Measurements from ENCODE around the gene TTC28. TPM values are rescaled to one million over a fixed set of nuclear protein-coding genes. Genes with fewer than 3 reads are reported as not detected.

The TTC28 gene
- total and polyA plus RNA-seq, 11 donors: 5.1 to 34.9 (median 21.8) TPM

- no peak for ATAC-seq
- no peak overlapping the region for H3K27ac ChIP-seq
- no peaks in the 10 kb centered on the region for H3K36me3 ChIP-seq
- H3K4me1 ChIP-seq: peaks cover 0 to 8% (median 0%) of the 10 kb centered on the region in 12 donors
- no peak overlapping the region for H3K4me3 ChIP-seq
- no peaks in the 10 kb centered on the region for H3K27me3 ChIP-seq
- peaks cover 0 to 37% (median 6%) of the 10 kb centered on the region in 12 donors for H3K9me3 ChIP-seq
- TF ChIP-seq POLR2A (IDR thresholded peaks at IDR 0.05): no peak
- TF ChIP-seq, protein P1, sequence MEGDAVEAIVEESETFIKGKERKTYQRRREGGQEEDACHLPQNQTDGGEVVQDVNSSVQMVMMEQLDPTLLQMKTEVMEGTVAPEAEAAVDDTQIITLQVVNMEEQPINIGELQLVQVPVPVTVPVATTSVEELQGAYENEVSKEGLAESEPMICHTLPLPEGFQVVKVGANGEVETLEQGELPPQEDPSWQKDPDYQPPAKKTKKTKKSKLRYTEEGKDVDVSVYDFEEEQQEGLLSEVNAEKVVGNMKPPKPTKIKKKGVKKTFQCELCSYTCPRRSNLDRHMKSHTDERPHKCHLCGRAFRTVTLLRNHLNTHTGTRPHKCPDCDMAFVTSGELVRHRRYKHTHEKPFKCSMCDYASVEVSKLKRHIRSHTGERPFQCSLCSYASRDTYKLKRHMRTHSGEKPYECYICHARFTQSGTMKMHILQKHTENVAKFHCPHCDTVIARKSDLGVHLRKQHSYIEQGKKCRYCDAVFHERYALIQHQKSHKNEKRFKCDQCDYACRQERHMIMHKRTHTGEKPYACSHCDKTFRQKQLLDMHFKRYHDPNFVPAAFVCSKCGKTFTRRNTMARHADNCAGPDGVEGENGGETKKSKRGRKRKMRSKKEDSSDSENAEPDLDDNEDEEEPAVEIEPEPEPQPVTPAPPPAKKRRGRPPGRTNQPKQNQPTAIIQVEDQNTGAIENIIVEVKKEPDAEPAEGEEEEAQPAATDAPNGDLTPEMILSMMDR (IDR thresholded peaks at IDR 0.05): no peak
- intact Hi-C loops (cut with DNase I): loop anchor here in 1 of 10 donors (5.0 kb wide), 1 partner anchor 34 kb away; no protein-coding TSS in a partner anchor
- DNase-seq: no peak
Measured at GRCh38 chr22:28507896-28508295, 171.7 kb downstream of the TTC28 start.

DNA sequence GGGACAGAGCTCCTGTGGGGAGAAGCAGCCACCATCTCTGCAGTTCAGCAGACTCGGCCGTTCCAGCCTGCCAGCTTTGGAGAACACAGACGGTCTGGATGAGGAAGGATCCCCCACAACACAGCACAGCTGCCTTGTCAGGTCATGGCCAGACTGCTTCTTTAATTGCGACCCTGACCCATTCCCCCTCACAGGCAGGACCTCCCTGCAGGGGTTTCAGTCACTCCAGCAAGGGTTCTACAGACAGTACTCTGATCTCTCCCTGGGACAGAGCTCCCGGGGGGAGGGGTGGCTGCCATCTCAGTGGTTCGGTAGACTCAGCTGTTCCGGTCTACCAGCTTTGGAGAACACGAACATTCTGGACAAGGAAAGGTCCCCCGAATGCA lies 173.5 kb downstream of the TTC28 start:
- H3K4me3 ChIP-seq: peak overlapping the region in 3 of 12 donors; percentile 10 to 46 (median 27)
- no peak for DNase-seq
- H3K27ac ChIP-seq: peak overlapping the region in 1 of 12 donors; percentile 17
- H3K27me3 ChIP-seq: no peaks in the 10 kb centered on the region
- peaks cover 0 to 27% (median 4%) of the 10 kb centered on the region in 12 donors for H3K9me3 ChIP-seq
- TF ChIP-seq, protein P1 (IDR thresholded peaks at IDR 0.05): no peak
- no peak for TF ChIP-seq POLR2A (IDR thresholded peaks at IDR 0.05)
- intact Hi-C loops (cut with DNase I): loop anchor here in 1 of 10 donors (5.0 kb wide), 1 partner anchor 36 kb away; no protein-coding TSS in a partner anchor
- H3K36me3 ChIP-seq: no peaks in the 10 kb centered on the region
- ATAC-seq: no peak
- H3K4me1 ChIP-seq: peaks cover 0 to 8% (median 0%) of the 10 kb centered on the region in 12 donors
- 83 to 92% (median 88%) methylated on average over 9 of the region's 9 CpGs for WGBS, 4 donors

GRCh38 chr22:28505416-28506149 lies 174.1 kb downstream of the TTC28 start:
- intact Hi-C loops (cut with DNase I): loop anchor here in 1 of 10 donors (5.0 kb wide), 1 partner anchor 37 kb away; no protein-coding TSS in a partner anchor
- Histone ChIP-seq H3K36me3 (no peaks in the 10 kb centered on the region), H3K27me3 (no peaks in the 10 kb centered on the region), H3K4me3 (peak overlapping the region in 3 of 12 donors; percentile 10 to 46 (median 27)), H3K9me3 (peaks cover 0 to 21% (median under 1%) of the 10 kb centered on the region in 12 donors), H3K27ac (peak overlapping the region in 1 of 12 donors; percentile 17), H3K4me1 (peaks cover 0 to 8% (median 0%) of the 10 kb centered on the region in 12 donors)
- DNase-seq (peak in 1 of 5 donors; percentile 58), ATAC-seq (peak in 3 of 4 donors; percentile 18 to 34 (median 33))
- TF ChIP-seq, protein P1 (IDR thresholded peaks at IDR 0.05): no peak
- TF ChIP-seq POLR2A (IDR thresholded peaks at IDR 0.05): no peak
- 72 to 87% (median 85%) methylated on average over 12 to 15 of the region's 15 CpGs for WGBS, 4 donors

DNA sequence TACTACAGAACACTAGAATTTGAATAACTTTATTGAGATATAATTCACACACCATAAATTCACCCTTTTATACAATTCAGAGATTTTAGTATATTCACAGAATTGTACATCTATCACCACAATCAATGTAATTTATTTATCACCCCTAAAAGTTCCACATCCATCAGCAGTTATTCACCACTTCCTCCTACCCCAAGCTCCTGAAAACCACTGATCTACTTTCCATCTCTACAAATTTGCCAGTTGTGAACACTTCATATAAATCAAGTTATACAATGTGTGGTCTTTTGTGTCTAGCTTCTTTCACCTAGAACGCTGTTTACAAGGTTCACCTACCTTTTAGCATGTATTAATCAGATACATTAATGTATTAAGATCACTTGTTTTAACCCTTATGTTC lies 179.6 kb downstream of the TTC28 start:
- H3K4me3 ChIP-seq: no peak overlapping the region
- no peaks in the 10 kb centered on the region for H3K27me3 ChIP-seq
- intact Hi-C loops (cut with DNase I): no loop called here
- no peaks in the 10 kb centered on the region for H3K36me3 ChIP-seq
- TF ChIP-seq POLR2A (IDR thresholded peaks at IDR 0.05): no peak
- TF ChIP-seq, protein P1 (IDR thresholded peaks at IDR 0.05): no peak
- no peak overlapping the region for H3K27ac ChIP-seq
- WGBS, 4 donors: 44 to 94% (median 89%) methylated on average over 1 of the region's 1 CpG
- H3K9me3 ChIP-seq: no peaks in the 10 kb centered on the region
- no peaks in the 10 kb centered on the region for H3K4me1 ChIP-seq
- DNase-seq: no peak
- no peak for ATAC-seq

Measured in heart left ventricle (tissue), 16 donors.